Stimulated activated CD8-positive, alpha-beta memory T cell treated with anti-CD3 and anti-CD28 coated beads, Interleukin-4, amount 100 ng/mL, for 48 hours (primary cell): ENCODE results near the gene F11R.
"Not testable (repeated sequence)": the region's sequence is repeated elsewhere in the genome, so short reads cannot be mapped to it uniquely, and the experiment has no call there.

Experiments used
- DNase-seq: peaks from one replicate; pipeline ENCODE4 v3.0.0-alpha.2; 2020

Gene F11R

DNA sequence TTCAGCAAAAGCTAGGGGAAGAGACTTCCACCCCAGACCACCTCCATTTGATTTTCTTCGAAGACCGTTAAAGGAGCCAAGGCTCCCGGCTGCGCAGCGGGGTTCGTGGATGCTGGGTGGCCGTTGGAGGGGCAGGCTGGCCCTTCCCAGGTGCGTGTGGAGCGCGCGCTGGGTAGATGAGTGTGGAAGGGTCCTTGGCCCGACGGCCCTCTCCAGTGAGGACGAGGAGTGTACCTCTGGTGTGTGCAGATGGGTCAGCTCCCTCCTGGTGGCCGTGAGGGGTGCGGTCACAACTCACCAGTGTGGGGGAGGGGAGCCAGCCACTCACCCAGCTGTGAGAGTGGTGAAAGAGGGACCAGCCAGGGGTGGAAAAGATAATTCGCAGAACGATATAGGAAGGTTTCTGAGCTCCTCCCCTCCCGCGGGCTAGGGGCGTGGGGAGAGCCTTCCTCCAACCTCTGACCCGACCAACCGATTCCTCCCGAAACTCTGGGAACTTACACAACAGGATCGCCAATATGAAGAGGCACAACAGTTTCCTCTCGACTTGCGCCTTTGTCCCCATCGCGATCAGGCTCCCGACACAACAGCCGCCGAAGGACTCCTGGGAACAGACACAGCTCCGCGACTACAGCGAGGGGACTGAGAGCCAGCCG, at the start of gene F11R:
F11R (minus strand) TSS at position 644 of the 656 bp plus-strand sequence; CDS start at position 565, 79 bp downstream.
- DNase-seq, result peak; percentile 58

GRCh38 chr1:161069731-161070270, 48.8 kb upstream of the F11R start, which contains the start of gene ARHGAP30:
Gene ARHGAP30 (minus strand): TSS chr1:161069891. CDS start chr1:161069624, 267 bp downstream.
- DNase-seq, result peak; percentile 88

DNA sequence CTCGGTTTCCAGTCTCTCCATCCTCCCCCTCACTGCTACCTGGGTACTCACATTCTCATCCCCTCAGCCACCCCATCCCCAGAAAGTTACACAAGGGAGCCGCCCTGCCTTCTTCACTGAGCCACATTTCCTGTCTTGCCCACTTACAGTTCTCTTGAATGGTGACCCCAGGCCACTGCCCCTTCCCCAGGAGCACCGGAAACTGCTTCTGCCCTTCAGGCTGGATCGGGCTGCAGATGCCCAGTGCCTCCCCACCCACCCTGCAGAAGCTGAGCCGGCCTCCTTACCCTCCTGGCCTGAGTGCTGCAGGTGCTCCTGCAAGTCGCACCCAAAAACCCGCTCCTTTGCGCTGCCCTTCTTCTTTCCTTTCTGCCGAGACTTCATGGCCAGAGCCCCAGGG, 48.3 kb upstream of the F11R start:
- DNase-seq, result peak; percentile 47

- peak; percentile 88 for DNase-seq
Measured at GRCh38 chr1:161068306-161069234, 47.6 kb upstream of the F11R start.

GRCh38 chr1:161066694-161067093, 45.7 kb upstream of the F11R start:
- DNase-seq, result peak; percentile 37

DNA sequence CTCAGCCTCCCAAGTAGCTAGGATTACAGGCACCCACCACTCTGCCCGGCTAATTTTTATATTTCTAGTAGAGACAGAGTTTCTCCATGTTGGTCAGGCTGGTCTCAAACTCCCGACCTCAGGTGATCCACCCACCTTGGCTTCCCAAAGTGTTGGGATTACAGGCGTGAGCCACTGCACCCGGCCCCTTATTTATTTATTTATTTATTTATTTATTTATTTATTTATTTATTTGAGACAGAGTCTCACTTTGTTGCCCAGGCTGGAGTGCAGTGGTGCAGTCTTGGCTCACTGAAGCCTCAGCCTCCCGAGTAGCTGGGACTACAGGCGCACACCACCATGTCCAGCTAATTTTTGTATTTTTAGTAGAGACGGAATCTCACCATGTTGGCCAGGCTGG, 44.7 kb upstream of the F11R start:
- not testable (repeated sequence) for DNase-seq

DNA sequence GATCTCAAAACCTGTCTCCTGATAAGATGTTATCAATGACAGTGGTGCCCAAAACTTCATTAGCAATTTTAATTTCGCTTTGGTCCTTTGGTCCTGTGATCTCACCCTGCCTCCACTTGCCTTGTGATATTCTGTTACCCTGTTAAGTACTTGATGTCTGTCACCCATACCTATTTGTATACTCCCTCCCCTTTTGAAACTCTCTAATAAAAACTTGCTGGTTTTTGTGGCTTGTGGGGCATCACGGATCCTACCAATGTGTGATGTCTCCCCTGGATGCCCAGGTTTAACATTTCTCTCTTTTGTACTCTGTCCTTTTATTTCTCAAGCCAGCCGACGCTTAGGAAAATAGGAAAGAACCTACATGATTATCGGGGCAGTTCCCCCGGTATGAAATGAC, 43.0 kb upstream of the F11R start:
- DNase-seq, result not testable (repeated sequence)

DNA sequence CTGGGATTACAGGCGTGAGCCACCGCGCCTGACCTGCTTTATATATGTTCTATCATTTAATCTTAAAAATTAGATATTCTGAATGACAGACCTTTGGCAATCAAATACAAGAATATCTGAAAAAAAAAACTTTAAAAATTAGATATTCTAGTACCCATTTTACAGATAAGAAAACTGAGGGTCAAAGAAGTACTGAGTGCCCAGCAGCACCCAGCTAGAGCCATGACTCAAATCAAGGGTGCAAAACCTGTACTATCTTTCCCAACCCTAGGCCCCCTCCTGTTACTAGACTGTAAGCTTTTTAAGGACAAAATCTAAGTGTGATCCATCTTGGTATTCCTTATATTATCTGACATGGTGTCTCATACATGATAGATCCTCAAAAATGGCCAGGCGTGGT, 40.5 kb upstream of the F11R start:
- DNase-seq, result no peak

DNA sequence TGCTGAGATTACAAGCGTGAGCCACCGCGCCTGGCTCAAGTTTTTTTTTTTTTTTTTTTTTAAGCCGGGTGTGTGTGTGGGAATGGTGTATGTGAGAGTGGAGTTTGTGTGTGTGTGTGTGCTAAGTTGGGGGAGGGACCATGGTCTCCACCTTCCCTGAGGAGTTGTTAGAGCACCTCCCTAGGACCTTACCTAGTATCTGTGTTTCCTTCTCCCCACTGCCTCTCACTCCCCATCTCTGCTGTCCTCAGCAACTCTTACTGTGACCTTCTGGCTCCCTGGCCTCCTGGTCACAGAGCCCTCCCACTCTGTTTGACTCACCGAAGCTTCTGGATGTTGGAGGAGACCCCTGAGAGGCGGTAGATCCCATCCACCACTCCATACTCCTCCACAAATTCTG, 38.3 kb upstream of the F11R start:
- DNase-seq, result no peak

GRCh38 chr1:161054805-161055204, 33.9 kb upstream of the F11R start:
- no peak for DNase-seq

DNA sequence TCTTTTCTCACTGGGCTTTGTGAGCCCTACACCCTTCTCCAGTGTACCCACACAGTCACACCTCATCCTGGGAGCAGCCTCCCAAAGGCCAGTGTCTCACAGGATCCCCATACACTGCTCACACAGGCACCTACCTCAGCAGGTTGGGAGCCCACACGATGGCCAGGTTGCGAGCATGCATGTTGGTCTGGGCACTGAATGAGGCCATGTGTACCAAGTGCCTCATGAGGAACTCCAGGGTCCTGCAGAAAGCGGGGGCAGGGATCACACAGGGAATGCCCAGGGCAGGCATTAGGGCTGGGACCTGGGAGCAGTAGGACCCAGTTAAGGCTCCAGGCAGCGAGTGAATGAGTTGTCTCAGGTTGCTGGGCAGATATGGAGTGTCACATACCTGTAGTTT, 33.3 kb upstream of the F11R start:
- no peak for DNase-seq

DNA sequence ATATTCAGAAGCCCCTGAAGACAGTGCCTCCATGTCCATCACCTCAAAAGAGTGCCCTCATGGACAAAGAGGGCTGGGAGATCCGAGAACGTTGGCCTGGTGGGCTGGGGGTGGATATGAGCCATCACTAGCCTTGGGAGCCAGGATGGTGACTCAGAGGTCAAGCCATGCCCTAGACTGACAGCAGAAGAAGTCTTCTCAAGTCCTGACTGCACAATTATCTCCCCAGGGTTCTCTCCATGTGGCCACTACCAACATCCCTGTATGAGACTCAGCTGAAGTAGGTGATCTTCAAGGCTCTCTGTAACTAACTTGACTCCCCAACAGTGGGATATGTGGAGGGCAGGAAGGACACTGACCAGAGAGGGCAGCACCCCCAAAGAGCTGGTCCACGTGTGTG, 31.9 kb upstream of the F11R start:
- no peak for DNase-seq

DNA sequence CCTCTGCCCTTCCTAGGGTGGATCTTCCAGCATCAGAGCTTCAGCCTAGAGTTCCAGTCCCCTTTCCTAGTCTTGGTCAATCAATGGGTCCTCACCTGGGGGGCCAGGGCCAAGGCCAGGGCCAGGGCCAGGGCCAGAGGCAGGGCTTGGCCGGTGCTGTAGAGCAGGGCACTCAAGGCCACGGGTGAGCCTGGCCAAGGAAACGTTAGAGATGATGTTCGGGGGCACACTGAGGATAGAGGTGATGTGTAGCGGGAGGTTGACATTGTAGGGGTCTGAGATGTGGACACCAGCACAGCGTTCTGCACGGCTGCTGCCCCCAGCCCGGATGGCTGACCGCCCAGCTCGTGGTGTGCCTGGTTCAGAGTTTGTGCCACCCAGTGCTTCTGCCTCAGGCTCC, 30.3 kb upstream of the F11R start:
- DNase-seq, result no peak

GRCh38 chr1:161048949-161049722, 28.2 kb upstream of the F11R start:
- DNase-seq, result no peak

GRCh38 chr1:161047436-161048420, 26.8 kb upstream of the F11R start:
- no peak for DNase-seq

DNA sequence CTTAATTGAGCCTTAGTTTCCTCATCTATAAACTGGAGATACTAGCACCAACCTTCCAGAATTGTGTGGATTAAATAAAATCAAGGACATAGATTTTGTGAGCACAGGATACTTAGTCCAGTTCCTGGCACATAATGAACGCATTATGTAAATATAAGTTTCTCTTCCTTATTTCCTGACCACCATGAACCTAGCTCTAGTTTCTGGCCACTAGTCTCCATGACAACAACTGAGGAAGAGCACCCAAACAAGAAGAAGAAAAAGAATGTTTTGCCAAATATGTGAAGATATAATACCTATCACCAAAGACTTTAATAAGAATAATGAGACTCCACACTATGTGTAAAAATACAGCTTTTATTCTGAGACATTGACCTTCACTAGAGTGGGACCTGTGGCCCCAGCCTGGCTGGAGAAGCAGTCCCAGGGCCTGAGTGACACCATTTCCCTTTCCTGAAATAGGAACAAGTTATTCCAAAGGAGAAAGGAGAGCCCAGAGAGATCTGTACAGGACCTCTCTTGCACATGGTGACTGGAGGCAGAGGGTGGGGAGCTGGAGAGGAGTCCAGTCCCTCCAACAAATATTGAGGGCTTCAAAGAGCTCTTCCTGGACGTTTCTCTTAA, 25.8 kb upstream of the F11R start:
- no peak for DNase-seq

DNA sequence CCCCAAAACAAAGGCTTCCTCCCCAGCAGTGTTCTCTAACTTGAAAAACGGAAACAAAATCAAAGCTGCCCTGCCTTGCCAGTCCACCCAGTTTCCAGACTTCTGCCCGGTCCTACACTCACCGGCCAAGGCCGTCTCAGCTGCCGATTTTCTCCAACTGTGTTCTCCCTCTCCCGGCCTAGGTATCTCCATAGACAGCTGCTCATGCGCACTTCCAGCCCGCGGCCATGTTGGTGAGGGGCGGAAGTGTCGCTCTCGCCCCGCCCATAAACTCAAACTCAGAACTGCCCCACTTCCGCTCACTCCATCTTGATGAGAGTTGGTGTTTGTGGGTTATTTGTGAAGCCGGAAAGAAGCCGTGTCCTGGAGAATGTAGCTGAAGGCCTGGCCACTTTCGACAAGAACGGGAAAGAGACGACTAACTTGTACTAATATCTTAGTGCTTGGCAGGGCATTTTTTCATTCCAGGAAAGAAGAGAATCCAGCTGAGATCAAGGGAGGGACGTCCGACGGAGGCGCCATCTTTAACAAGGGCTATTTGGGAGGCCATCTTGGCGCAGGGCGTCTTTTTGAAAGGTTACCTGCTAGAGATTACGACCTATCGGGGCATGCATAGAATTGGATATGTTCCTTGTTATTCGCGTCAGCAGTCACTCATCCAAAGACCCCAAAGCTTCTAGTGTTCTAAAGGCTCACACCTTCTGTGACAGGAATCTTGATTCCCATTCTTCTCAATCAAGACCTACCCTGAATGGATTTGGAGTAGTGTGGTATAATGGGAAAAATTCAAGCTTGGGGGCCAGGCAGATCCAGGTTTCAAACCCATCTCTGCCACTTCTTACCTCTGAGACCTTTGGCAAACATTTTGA, 25.0 kb upstream of the F11R start, which contains the start of gene USF1:
USF1 (minus strand) TSS at position 242 of the 869 bp plus-strand sequence. CDS start 2,702 bp downstream, outside the sequence.
- DNase-seq, result peak; percentile 94

- DNase-seq, result peak; percentile 77
Measured at GRCh38 chr1:161044908-161045735, 24.2 kb upstream of the F11R start.

- no peak for DNase-seq
Measured at GRCh38 chr1:161044535-161044907, 23.6 kb upstream of the F11R start.
